Body of pancreas (tissue), 4 donors: ENCODE measurements around the gene APLP2. TPM values are rescaled to one million over a fixed set of nuclear protein-coding genes. Genes with fewer than 3 reads are reported as not detected.

Source experiments
- ATAC-seq: fragments of 150-250 bp; one replicate; pipeline ENCODE4 v1.9.1; 2016
- DNase-seq, 4 donors: peaks; one replicate each; pipeline ENCODE4 v3.0.0-alpha.2; 2019
- H3K27ac ChIP-seq, 4 donors: fragments of 200-600 bp; sonication (generic); 1 replicate in 3 of 4; 2 replicates in 1 of 4; pipeline versions ENCODE4 v1.5.1 to v1.6.1; 2016 to 2019; ENCODE audit warnings: mild to moderate bottlenecking in 1 of 4, mixed read lengths in 1 of 4, moderate library complexity in 1 of 4
- H3K27me3 ChIP-seq, 2 donors: fragments of 200-600 bp; sonication (generic); one replicate each; pipeline ENCODE4 v1.6.0; 2016; ENCODE audit warnings: mild to moderate bottlenecking in 1 of 2
- H3K36me3 ChIP-seq, 2 donors: fragments of 200-600 bp; sonication (generic); replicated peaks in 1 of 2; 2 replicates each; pipeline ENCODE4 v1.5.1; 2016; ENCODE audit warnings: low read depth in 2 of 2; ENCODE audit not compliant: insufficient read depth in 1 of 2
- H3K4me1 ChIP-seq: fragments of 200-600 bp; sonication (generic); one replicate; pipeline ENCODE4 v1.6.0; 2016
- H3K4me3 ChIP-seq, 2 donors: fragments of 200-600 bp; sonication (generic); 1 replicate in 1 of 2; 2 replicates in 1 of 2; pipeline ENCODE4 v1.5.1; 2016 to 2019
- H3K9me3 ChIP-seq, 3 donors: fragments of 200-600 bp; sonication (generic); 1 replicate in 2 of 3; 2 replicates in 1 of 3; pipeline ENCODE4 v1.5.1; 2016
- POLR2A ChIP-seq, 3 donors: fragments of 450-650 bp; IDR thresholded peaks; one replicate each; pipeline ENCODE4 v1.6.1; 2016; ENCODE audit warnings: antibody characterized with exemption in 3 of 3, mild to moderate bottlenecking in 2 of 3
- WGBS, 2 donors: methylation state at CpG; one replicate each; pipeline ENCODE4 v1.1.5; 2017; 5-methylcytosine and 5-hydroxymethylcytosine counted together
- intact Hi-C: fragments of 100-400 bp; cut with DNase I; formaldehyde crosslinking; loops from one replicate; pipeline ENCODE4 v1.15.1; 2023
- total RNA-seq, 2 donors: library from RNA; depleted of rRNA; stranded (reverse); fragments of >200 nt; gene quantifications; one replicate each; pipeline ENCODE4 v1.1.0, GENCODE V29; 2016
- TF ChIP-seq, protein P1 (sequence below), 7 experiments: fragments of 450-650 bp in 4 of 7; fragments of 200-600 bp in 3 of 7; sonication (generic) in 3 of 7; IDR thresholded peaks; one replicate each; pipeline ENCODE4 v1.5.1; 2016 to 2019; ENCODE audit warnings: antibody characterized with exemption in 7 of 7

The APLP2 gene
- total RNA-seq, 2 donors from 2014 or later, result 157 to 177 TPM

DNA sequence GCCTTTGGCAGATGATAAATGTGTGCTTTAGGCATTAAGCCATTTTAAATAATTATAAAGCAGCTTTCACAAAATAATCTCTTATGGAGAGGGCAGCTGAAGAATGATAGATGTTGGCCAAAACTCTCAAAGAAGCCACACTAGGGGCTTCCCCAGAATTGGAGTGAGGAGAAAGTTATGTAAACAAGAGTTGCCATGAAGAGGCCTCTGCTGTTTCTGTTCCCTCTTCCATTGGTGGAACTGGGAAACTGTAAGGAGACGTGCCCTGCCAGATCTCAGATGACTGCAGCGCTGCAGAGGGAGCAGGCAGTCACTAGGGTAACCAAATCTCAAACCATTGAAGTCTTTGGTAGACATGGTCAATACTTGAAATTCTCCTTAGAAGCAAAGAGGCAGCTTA lies 19.4 kb upstream of the APLP2 start:
- DNase-seq, result peak in 1 of 4 donors; percentile 31
- TF ChIP-seq, protein P1, sequence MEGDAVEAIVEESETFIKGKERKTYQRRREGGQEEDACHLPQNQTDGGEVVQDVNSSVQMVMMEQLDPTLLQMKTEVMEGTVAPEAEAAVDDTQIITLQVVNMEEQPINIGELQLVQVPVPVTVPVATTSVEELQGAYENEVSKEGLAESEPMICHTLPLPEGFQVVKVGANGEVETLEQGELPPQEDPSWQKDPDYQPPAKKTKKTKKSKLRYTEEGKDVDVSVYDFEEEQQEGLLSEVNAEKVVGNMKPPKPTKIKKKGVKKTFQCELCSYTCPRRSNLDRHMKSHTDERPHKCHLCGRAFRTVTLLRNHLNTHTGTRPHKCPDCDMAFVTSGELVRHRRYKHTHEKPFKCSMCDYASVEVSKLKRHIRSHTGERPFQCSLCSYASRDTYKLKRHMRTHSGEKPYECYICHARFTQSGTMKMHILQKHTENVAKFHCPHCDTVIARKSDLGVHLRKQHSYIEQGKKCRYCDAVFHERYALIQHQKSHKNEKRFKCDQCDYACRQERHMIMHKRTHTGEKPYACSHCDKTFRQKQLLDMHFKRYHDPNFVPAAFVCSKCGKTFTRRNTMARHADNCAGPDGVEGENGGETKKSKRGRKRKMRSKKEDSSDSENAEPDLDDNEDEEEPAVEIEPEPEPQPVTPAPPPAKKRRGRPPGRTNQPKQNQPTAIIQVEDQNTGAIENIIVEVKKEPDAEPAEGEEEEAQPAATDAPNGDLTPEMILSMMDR (IDR thresholded peaks at IDR 0.05), result no peak
- TF ChIP-seq POLR2A (IDR thresholded peaks at IDR 0.05), result no peak
- intact Hi-C loops, result no loop called here
- no peaks in the 10 kb centered on the region for H3K36me3 ChIP-seq
- H3K9me3 ChIP-seq, result no peaks in the 10 kb centered on the region
- no peaks in the 10 kb centered on the region for H3K27me3 ChIP-seq
- no peaks in the 10 kb centered on the region for H3K4me1 ChIP-seq
- 52 to 63% methylated on average over 2 of the region's 2 CpGs for WGBS, 2 donors
- no peak overlapping the region for H3K4me3 ChIP-seq
- no peak for ATAC-seq
- peak overlapping the region in 1 of 4 donors; percentile 20 for H3K27ac ChIP-seq

DNA sequence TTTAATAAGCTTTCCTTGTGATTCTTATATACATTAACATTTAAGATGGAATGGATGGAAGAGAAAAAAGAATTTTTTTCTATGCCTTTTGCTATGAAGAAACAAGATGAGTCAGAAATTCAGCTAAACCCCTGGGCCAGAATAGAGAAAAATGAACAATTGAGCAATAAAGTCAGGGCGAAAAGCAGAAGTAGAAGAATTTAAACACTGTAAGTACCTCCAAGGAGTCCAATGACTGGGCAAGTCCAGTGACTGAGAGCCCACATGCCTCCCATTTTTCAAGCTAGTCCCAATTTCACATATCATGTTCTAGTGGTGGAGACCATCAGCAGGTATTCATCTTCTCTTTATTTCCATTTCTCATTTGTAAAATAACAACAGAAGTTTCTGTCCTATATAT lies 18.6 kb upstream of the APLP2 start:
- no peak overlapping the region for H3K4me3 ChIP-seq
- no peak for ATAC-seq
- no peaks in the 10 kb centered on the region for H3K4me1 ChIP-seq
- intact Hi-C loops, result no loop called here
- DNase-seq, result peak in 1 of 4 donors; percentile 27
- H3K27me3 ChIP-seq, result no peaks in the 10 kb centered on the region
- no peaks in the 10 kb centered on the region for H3K36me3 ChIP-seq
- H3K9me3 ChIP-seq, result no peaks in the 10 kb centered on the region
- no peak overlapping the region for H3K27ac ChIP-seq
- WGBS, 2 donors, result 73 to 91% methylated on average over 1 of the region's 1 CpG
- TF ChIP-seq, protein P1 (IDR thresholded peaks at IDR 0.05), result no peak
- TF ChIP-seq POLR2A (IDR thresholded peaks at IDR 0.05), result no peak

DNA sequence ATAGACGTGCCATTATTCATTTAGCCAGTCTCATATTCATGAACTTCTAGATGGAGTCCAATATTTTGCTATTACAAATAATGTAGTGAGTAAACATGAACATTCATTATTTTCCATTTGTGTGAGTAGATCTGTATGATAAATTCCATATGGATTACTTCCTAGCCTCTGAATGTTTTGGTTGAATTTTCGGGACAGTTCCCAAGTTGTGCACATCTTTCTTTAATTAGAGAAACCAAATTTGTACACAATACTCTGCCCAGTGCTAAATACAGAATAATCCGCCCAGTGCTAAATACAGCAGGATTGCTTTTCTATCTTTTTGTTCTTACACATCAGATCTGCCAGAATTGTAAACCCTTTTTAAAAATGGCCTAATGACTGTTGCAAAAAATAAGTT lies 17.1 kb upstream of the APLP2 start:
- Histone ChIP-seq H3K4me1 (no peaks in the 10 kb centered on the region), H3K27ac (no peak overlapping the region), H3K9me3 (no peaks in the 10 kb centered on the region), H3K4me3 (no peak overlapping the region), H3K36me3 (no peaks in the 10 kb centered on the region), H3K27me3 (no peaks in the 10 kb centered on the region)
- 68 to 78% methylated on average over 3 of the region's 3 CpGs for WGBS, 2 donors
- intact Hi-C loops, result no loop called here
- DNase-seq, result no peak
- TF ChIP-seq POLR2A (IDR thresholded peaks at IDR 0.05), result no peak
- TF ChIP-seq, protein P1 (IDR thresholded peaks at IDR 0.05), result no peak
- no peak for ATAC-seq

DNA sequence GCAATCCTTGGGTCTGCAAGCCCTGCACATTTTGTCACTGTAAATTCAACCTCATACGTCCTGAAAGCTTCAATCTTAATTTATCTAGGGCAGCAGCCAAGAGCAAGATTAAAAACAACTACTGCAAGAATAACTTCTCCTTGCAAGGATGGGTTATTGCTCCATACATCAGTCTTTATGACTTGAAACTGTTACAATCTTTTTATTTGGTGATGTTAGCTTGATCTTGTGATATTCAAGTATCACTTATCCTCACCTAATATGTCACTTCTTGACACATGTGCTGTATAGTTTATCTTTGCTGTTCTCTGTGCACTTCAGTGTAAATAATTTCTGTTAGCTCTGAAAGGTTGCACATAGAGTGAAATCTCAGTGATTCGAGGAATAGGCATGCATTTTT lies 14.7 kb upstream of the APLP2 start:
- no peaks in the 10 kb centered on the region for H3K27me3 ChIP-seq
- ATAC-seq, result no peak
- intact Hi-C loops, result no loop called here
- no peak overlapping the region for H3K27ac ChIP-seq
- WGBS, 2 donors, result 43 to 51% methylated on average over 2 of the region's 2 CpGs
- H3K4me3 ChIP-seq, result no peak overlapping the region
- no peaks in the 10 kb centered on the region for H3K9me3 ChIP-seq
- no peaks in the 10 kb centered on the region for H3K36me3 ChIP-seq
- H3K4me1 ChIP-seq, result no peaks in the 10 kb centered on the region
- TF ChIP-seq POLR2A (IDR thresholded peaks at IDR 0.05), result no peak
- TF ChIP-seq, protein P1 (IDR thresholded peaks at IDR 0.05), result no peak
- no peak for DNase-seq

DNA sequence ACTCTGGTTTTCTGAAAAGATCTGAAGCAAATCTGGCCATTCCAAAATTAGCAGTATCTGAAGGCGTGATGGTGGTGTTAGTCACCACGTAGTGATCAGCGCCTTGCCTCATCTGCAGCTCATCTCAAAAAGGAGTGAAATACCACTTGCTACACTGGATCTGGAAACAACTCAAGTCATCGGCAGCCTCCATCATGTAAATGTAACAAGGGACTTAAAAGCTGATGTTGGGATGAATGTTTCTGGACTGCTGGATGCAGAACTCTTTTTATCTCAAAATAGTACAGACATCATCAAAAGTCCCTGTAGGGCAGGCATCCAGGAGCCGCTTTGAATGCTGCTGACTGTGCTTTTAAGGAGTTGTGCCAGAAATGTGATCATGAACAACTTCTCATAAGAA lies 14.1 kb upstream of the APLP2 start:
- intact Hi-C loops, result no loop called here
- Histone ChIP-seq H3K27me3 (no peaks in the 10 kb centered on the region), H3K36me3 (no peaks in the 10 kb centered on the region), H3K4me3 (no peak overlapping the region), H3K4me1 (no peaks in the 10 kb centered on the region), H3K9me3 (no peaks in the 10 kb centered on the region), H3K27ac (no peak overlapping the region)
- 71 to 80% methylated on average over 5 of the region's 5 CpGs for WGBS, 2 donors
- TF ChIP-seq, protein P1 (IDR thresholded peaks at IDR 0.05), result no peak
- TF ChIP-seq POLR2A (IDR thresholded peaks at IDR 0.05), result no peak
- DNase-seq (no peak), ATAC-seq (no peak)
